Activated CD8-positive, alpha-beta memory T cell treated with anti-CD3 and anti-CD28 coated beads, Interleukin-2, amount 10 ng/mL, durations not matched to agents 7 days and 5 days (primary cell): Measurements from ENCODE around the gene GMDS. TPM values are rescaled to one million over a fixed set of nuclear protein-coding genes. Genes with fewer than 3 reads are reported as not detected.
A peak's percentile ranks its signal among the peaks of the same experiment; 100 is the strongest.

Experiments used
- ATAC-seq: fragments of 150-1000 bp; cut with Tn5 transposase; one replicate; pipeline ENCODE4 v1.10.0; 2021; ENCODE audit warnings: moderate library complexity
- CTCF ChIA-PET: fragments of 350-600 bp; sonication (Branson Sonifier 250); formaldehyde crosslinking; loops from one replicate; lab custom pipeline; 2021; ENCODE audit warnings: antibody characterized with exemption; lab: Charles Lee
- DNase-seq: peaks from one replicate; pipeline ENCODE4 v3.0.0-alpha.2; 2020
- H3K27ac Mint-ChIP-seq: one replicate; pipeline ENCODE4 v1.8.0; 2021; ENCODE audit warnings: mild to moderate bottlenecking, mixed read lengths
- H3K27me3 Mint-ChIP-seq: one replicate; pipeline ENCODE4 v1.8.0; 2021; ENCODE audit warnings: mixed read lengths
- H3K36me3 Mint-ChIP-seq: one replicate; pipeline ENCODE4 v1.8.0; 2021; ENCODE audit warnings: mild to moderate bottlenecking, mixed read lengths
- H3K4me1 Mint-ChIP-seq: one replicate; pipeline ENCODE4 v1.8.0; 2021; ENCODE audit warnings: mixed read lengths
- H3K4me3 Mint-ChIP-seq: one replicate; pipeline ENCODE4 v1.8.0; 2021; ENCODE audit warnings: mild to moderate bottlenecking, moderate library complexity, mixed read lengths
- H3K9me3 Mint-ChIP-seq: one replicate; pipeline ENCODE4 v1.8.0; 2022; ENCODE audit warnings: low read depth, mixed read lengths
- total RNA-seq, 2 experiments: library from RNA; stranded (reverse); gene quantifications; one replicate each; pipeline ENCODE4 v1.2.3, GENCODE V29; 2021

The GMDS gene
- total RNA-seq, 2 experiments from 2014 or later: 28.2 to 36.9 TPM

DNA sequence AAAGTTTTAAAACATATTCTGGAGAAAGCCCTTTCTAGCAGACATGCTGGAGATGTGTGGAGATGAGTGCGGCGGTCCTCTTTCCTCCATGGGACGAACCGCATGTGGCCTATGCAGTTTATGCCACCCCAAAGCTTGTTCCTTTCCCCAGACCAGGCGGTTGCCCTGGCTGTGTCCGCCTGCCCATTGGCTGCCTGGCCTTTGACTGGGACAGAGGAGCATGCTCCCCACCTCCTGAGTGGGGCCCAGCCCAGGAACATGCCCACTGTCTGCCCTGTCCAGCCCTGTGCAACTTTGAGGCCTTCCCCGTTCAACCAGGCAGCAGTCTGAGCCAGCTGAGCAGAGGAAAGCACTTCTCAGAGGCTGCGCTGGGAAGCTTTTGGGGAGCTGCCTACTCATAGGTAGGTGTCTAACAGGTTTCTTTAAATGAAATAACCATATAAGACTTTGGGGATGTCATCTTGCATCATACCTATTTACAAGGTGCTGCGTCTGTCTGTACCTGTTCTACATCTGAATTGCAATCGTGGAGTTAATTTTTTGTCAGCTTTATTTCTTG, 615.1 kb downstream of the GMDS start:
- ATAC-seq (no peak), DNase-seq (no peak)
- no peak overlapping the region for H3K4me3 Mint-ChIP-seq
- H3K27ac Mint-ChIP-seq: no peak overlapping the region
- H3K9me3 Mint-ChIP-seq: no peaks in the 10 kb centered on the region
- peaks cover 42% of the 10 kb centered on the region for H3K27me3 Mint-ChIP-seq
- H3K4me1 Mint-ChIP-seq: peaks cover 2% of the 10 kb centered on the region
- CTCF ChIA-PET: interaction anchor here (1.0 to 1.4 kb wide), 3 partner anchors 9 to 35 kb away, joined by 3 read pairs; no protein-coding TSS in a partner anchor
- peaks cover 1% of the 10 kb centered on the region for H3K36me3 Mint-ChIP-seq

DNA sequence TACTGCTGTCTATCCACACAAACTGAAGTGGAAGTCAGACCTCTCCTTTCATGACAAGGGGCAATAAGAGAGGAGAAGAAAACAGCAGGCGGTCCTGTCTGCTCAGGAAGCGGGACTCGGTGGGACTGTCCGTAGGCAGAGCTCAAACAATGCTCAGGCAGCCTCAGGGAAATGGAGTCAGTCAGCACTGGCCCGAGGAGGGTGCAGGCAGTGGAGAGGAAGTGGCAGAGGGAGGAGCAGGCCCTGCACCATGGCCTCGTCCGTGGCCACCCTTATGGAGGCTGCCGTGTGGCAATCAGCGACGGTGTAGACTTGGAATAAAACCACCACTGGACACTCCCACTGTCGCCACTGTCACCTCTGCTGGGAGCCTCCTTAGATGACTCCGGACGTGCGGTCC, 616.1 kb downstream of the GMDS start:
- Mint-ChIP-seq H3K4me3 (no peak overlapping the region), H3K27ac (no peak overlapping the region), H3K36me3 (peaks cover 1% of the 10 kb centered on the region), H3K9me3 (no peaks in the 10 kb centered on the region), H3K27me3 (peaks cover 47% of the 10 kb centered on the region), H3K4me1 (peaks cover 6% of the 10 kb centered on the region)
- DNase-seq: no peak
- CTCF ChIA-PET: interaction anchor here (1.4 kb wide), 1 partner anchor 34 kb away, joined by 3 read pairs; no protein-coding TSS in a partner anchor
- ATAC-seq: no peak

DNA sequence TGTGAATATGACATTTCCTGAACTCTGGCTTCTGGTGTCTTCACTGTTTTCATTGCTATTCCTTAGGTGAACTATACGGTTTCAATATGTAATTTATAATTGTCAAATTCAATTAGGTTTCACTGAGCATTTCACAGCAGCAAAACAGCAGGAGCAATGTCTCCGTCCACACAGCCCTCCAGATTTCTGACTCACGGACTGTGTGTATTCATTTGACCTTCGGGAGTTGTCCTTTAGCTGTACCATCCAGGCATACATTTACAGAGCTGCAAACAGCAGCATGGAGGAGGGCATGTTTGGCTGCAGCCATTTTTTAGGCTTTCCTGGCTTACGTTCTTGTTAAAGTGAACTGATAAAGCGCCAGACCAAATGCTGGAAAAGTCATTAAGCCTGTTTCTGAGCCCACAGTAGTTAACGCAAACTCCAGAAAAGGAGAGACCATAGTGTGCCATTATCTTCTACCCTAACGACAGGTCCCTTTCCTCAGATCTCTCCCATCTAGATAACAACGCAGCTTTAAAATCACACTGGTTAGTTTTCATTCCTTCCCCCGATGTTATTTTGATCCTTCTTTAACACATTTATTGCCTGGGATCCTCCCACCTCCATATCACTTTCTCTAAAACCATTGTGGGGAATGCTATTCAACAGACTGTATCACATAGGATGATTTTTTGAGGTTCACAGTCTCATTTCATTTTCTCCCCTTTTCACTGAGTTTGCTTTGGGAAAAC, 617.4 kb downstream of the GMDS start:
- H3K4me1 Mint-ChIP-seq: peaks cover 9% of the 10 kb centered on the region
- CTCF ChIA-PET: interaction anchor here (0.6 to 1.3 kb wide), 4 partner anchors 31 to 1007 kb away, joined by 3 read pairs; no protein-coding TSS in a partner anchor

DNA sequence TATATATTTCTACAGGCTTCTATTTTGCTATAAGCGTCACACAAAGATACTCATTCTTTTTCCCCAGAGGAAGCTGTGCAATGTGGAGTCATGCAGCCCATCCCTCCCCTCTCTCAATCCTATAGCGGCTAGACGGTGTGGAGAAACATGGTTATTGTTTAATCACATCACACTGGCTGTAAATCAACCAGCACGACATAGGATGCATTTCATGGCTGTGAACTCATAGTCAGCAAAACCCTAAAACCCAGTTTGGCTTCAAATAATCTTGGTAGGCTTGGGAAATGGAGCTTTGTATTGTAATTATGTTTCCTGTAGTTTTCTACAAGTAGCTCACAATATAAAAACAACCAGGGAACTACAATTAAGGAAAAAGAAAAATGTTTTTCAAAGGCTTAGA, 618.9 kb downstream of the GMDS start:
- no peak overlapping the region for H3K27ac Mint-ChIP-seq
- peaks cover 9% of the 10 kb centered on the region for H3K4me1 Mint-ChIP-seq
- CTCF ChIA-PET: interaction anchor here (0.5 to 0.8 kb wide), 2 partner anchors 29 to 1835 kb away, joined by 3 read pairs; no protein-coding TSS in a partner anchor
- ATAC-seq (no peak), DNase-seq (no peak)
- H3K27me3 Mint-ChIP-seq: peaks cover 64% of the 10 kb centered on the region
- H3K9me3 Mint-ChIP-seq: no peaks in the 10 kb centered on the region
- peaks cover 4% of the 10 kb centered on the region for H3K36me3 Mint-ChIP-seq
- H3K4me3 Mint-ChIP-seq: no peak overlapping the region

More for the DNA sequence above, 617.4 kb downstream of the GMDS start:
- Mint-ChIP-seq H3K9me3 (no peaks in the 10 kb centered on the region), H3K27me3 (peaks cover 54% of the 10 kb centered on the region), H3K27ac (no peak overlapping the region), H3K36me3 (peaks cover 1% of the 10 kb centered on the region), H3K4me3 (no peak overlapping the region)
- DNase-seq: no peak
- no peak for ATAC-seq

DNA sequence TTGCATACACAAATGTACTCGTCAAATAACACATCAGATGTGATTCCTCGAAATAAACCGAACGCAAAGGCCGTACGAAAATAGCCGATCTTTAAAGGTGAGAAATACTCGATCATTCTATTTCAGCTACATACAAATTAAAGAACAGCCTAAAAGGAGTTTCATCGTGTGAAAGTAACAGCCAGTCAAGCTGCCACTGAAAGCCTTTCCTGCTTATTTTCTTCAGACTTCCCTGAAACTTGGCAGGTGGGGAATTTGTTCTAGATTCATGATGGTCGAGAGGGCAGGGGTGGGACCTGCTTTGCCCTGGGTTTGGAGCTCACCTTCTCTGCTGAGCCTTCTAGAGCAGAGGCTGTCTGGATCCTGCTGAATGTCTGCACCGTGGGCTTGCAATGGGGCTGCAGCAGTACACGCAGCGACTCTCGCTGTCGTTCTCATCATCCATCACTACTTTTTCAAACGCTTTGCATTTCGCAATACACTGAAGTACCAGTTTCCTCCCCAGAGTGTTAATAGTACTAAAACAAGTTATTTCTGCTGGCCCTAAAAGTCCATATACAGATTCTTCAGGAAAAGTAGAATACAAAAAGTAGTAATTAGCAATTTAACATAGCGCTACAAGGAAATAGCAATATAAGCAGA, 619.5 kb downstream of the GMDS start:
- H3K27ac Mint-ChIP-seq: no peak overlapping the region
- DNase-seq: no peak
- H3K4me1 Mint-ChIP-seq: peaks cover 9% of the 10 kb centered on the region
- CTCF ChIA-PET: interaction anchor here (0.5 to 0.8 kb wide), 2 partner anchors 29 to 1836 kb away, joined by 3 read pairs; no protein-coding TSS in a partner anchor
- H3K4me3 Mint-ChIP-seq: peak overlapping the region; percentile 60
- no peak for ATAC-seq
- no peaks in the 10 kb centered on the region for H3K9me3 Mint-ChIP-seq
- H3K36me3 Mint-ChIP-seq: peaks cover 4% of the 10 kb centered on the region
- peaks cover 69% of the 10 kb centered on the region for H3K27me3 Mint-ChIP-seq

DNA sequence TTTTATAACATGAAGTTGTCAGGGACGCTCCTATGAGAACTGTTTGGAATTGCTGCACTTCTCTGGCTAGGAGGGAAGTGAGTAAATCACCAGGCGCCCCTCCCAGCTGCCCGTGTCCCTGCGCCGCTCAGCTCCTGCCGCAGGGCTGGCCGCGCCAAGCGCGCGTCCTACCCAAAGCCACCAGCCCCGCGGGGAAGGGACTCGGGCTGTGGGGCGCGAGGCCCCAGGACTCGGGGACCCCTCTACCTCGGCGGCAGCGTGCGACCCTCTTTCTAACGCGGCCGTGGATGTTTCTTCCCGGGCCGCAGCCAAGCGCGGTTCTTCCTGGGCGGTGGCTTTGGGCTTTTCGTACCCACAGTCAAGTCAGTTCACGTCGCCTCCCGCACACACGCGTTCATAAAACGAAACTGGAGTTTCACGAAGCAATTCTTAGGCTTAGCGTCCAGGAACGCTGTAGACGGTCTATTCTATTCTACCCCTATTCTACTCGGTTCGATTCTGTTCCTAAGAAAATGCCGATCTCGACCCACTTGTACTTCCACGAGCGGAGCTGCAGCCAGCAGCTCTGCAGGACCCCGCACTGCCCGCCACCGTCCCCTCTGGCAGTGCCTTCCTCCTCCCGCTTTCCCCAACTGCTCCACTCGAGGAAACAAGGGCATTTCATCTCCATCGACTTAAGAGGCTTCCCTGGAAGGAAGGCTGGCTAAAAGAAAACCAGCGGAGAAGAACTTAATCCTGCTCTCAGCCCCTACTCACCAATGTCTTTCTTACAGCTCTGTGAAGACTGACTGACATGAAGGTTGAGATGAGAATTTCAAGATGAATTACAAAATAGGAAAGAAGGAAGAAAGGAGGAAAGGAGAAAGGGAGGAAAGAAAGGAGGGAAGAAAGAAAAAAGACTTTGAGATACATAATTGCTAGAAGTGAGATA, 620.3 kb downstream of the GMDS start:
- H3K27ac Mint-ChIP-seq: no peak overlapping the region
- DNase-seq: no peak
- no peaks in the 10 kb centered on the region for H3K9me3 Mint-ChIP-seq
- no peak for ATAC-seq
- peaks cover 9% of the 10 kb centered on the region for H3K4me1 Mint-ChIP-seq
- CTCF ChIA-PET: interaction anchor here (1.0 to 1.6 kb wide), 5 partner anchors 10 to 565 kb away, joined by 3 to 7 read pairs (median 4); no protein-coding TSS in a partner anchor
- peaks cover 4% of the 10 kb centered on the region for H3K36me3 Mint-ChIP-seq
- peaks cover 71% of the 10 kb centered on the region for H3K27me3 Mint-ChIP-seq
- peak overlapping the region; percentile 60 for H3K4me3 Mint-ChIP-seq

DNA sequence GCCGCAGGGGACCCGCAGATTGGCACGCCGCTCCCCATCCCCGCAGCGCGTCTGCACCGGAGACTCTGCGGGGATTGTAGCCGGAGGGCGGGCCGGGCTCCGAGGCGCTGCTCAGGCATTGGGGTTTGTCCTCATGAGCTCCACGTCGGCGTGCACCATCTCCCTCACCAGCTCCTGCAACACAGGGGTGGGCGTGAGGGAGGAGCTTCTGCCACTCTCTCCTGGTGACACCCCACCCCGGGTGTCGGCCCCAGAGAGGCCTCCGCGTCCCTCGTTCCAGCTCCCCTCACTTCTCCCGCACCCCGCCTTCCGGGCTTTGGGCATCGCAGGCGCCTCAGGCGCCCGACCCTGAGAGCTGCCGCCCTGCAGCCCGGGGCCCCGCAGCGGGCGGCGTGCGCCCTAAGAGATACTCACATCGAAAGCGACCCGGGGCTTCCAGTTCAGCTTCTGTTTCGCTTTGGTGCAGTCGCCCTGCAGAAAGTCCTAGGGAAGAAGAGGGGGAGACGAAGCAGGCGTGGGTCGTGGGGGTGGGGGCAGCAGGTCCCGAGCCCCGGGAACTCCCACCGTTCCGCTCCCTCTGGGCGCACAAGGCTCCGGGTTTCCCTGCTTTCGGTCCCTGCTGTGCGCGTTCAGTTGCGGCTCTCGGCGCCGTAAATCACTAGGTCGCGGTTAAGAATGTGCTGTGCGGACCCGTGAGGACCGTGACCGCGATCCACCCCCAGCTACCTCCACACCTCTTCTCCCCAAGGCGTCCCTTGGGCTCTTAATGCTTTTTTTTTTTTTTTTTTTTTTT, 621.2 kb downstream of the GMDS start:
- Mint-ChIP-seq H3K4me3 (peak overlapping the region; percentile 35), H3K36me3 (peaks cover 4% of the 10 kb centered on the region), H3K9me3 (no peaks in the 10 kb centered on the region), H3K27me3 (peaks cover 75% of the 10 kb centered on the region), H3K27ac (no peak overlapping the region), H3K4me1 (peaks cover 9% of the 10 kb centered on the region)
- DNase-seq: peak; percentile 51
- peak; percentile 64 for ATAC-seq
- CTCF ChIA-PET: interaction anchor here (1.0 to 1.6 kb wide), 5 partner anchors 9 to 566 kb away, joined by 3 to 7 read pairs (median 4); no protein-coding TSS in a partner anchor

DNA sequence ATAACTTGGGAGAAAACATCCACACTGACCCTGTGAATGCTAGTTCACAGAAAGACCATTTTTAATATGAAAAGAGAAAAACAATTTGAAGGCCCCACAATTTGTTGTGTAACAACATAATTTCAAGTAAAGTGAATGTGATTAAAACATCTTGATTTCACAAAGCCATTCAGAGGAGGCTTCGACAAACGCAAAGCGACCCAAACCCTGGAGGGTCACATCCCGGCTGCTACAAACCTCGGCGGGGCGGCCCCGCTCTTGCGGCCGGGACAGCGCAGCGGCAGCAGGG, 621.7 kb downstream of the GMDS start:
- CTCF ChIA-PET: interaction anchor here (1.0 to 1.6 kb wide), 5 partner anchors 8 to 566 kb away, joined by 3 to 7 read pairs (median 4); no protein-coding TSS in a partner anchor
- Mint-ChIP-seq H3K27me3 (peaks cover 75% of the 10 kb centered on the region), H3K27ac (no peak overlapping the region), H3K4me3 (peak overlapping the region; percentile 22), H3K36me3 (peaks cover 4% of the 10 kb centered on the region), H3K4me1 (peaks cover 9% of the 10 kb centered on the region), H3K9me3 (no peaks in the 10 kb centered on the region)
- no peak for ATAC-seq
- no peak for DNase-seq

DNA sequence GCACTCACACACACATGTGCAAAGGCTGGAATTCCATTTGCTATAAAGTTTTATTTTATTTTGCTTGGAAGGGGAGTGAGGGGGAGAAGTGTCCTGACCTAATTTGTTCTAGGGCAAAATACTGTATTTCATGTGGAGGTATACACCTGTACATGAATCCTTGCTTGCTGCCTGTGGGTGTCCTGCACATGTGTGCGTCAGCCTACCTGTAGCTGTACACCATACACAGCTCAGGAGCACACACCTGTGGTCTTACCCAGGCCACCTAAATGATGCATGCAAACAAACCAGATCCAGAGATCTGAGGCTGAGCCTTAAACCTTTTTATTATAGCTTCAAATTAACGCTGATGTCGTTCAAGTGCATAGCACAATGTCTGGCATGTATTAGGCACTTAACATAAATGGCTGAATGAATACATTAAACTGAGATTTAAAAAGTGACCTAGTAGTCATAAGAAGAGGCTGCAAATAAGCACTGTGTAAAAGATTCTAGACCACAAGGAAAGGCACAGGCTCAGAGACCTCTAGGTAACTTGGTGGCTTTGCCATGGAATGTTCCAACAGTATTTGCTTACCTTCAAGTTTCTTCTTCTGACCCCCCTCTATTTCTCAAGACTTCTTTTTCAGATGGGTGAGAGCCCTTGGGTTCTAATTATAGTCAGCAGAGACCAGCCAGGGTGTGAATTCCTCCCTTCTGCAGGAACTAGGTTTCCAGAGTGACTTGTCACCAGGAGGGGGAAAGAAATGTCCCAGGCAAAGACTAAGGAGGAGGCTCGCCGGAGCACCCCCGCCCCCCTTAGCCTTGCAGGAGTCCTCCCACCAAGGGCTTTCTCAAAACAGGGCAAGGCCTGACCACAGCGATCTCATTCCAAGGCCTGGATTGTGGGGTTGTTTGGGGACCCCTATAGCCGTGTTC, 622.3 kb downstream of the GMDS start:
- no peak for DNase-seq
- Mint-ChIP-seq H3K27ac (no peak overlapping the region), H3K36me3 (peaks cover 4% of the 10 kb centered on the region), H3K4me1 (peaks cover 9% of the 10 kb centered on the region), H3K9me3 (no peaks in the 10 kb centered on the region), H3K27me3 (peaks cover 75% of the 10 kb centered on the region), H3K4me3 (peak overlapping the region; percentile 22)
- CTCF ChIA-PET: interaction anchor here (1.3 to 1.6 kb wide), 2 partner anchors 15 to 20 kb away, joined by 3 to 4 read pairs; no protein-coding TSS in a partner anchor
- ATAC-seq: no peak

DNA sequence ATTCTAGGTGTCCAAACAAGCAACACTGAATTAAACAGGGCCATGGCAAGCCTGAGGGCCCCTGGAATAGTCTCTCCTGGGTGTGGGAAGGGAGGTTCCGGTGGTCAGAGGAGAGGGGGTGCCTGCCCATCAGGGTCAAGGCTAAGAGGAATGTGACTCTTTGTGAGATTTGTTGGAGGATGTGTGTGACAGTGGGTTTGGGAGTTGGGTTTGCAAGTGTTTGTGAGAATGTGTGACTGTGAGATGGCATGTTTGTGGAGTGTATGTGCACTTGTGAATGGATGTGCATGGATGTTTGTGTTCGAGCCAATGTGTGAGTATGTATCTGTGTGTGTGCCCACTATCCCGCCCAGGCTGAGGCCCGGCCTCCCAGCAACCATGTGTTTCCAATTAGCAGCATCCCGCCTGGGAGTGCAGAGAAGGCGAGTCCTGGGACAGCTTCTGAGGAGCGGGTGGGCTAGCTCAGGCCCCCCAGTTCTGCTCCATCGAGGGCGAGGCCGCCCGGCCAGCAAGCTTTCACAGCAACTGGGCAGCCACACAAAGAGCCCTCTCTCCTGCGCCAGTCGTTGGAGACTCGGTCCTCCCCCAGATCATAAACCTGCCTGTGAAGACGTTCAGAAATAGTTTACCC, 623.1 kb downstream of the GMDS start:
- H3K27me3 Mint-ChIP-seq: peaks cover 75% of the 10 kb centered on the region
- ATAC-seq (no peak), DNase-seq (no peak)
- no peak overlapping the region for H3K27ac Mint-ChIP-seq
- peaks cover 4% of the 10 kb centered on the region for H3K36me3 Mint-ChIP-seq
- no peak overlapping the region for H3K4me3 Mint-ChIP-seq
- CTCF ChIA-PET: no interaction called here
- peaks cover 9% of the 10 kb centered on the region for H3K4me1 Mint-ChIP-seq
- no peaks in the 10 kb centered on the region for H3K9me3 Mint-ChIP-seq
